Lower leg skin (tissue), 3 donors: ENCODE results near the gene POLR3A.

Experiments used
- CTCF ChIP-seq, 3 donors: fragments of 450-650 bp; IDR thresholded peaks; one replicate each; pipeline ENCODE4 v1.5.1; 2016; ENCODE audit warnings: antibody characterized with exemption in 3 of 3, mild to moderate bottlenecking in 3 of 3, moderate library complexity in 2 of 3
- POLR2A ChIP-seq, 2 donors: fragments of 450-650 bp; IDR thresholded peaks; one replicate each; pipeline ENCODE4 v1.6.1; 2016 to 2017; ENCODE audit warnings: antibody characterized with exemption in 2 of 2, mild to moderate bottlenecking in 1 of 2, moderate library complexity in 1 of 2

GRCh38 chr10:78025685-78026364 lies 3.5 kb downstream of the POLR3A start:
- TF ChIP-seq CTCF (IDR thresholded peaks at IDR 0.05) (no peak), POLR2A (IDR thresholded peaks at IDR 0.05) (no peak)
